ENCODE results near the gene PLPP4.

The PLPP4 gene

GRCh38 chr10:120479506-120479905, 22.5 kb downstream of the PLPP4 start (continued):
- no peak for TF ChIP-seq ZNF747 (tag by site-specific recombination; IDR thresholded peaks at IDR 0.05)
- TF ChIP-seq CTCF (tag by site-specific recombination; IDR thresholded peaks at IDR 0.05): no peak
- TF ChIP-seq BCL11B (tag by site-specific recombination; IDR thresholded peaks at IDR 0.05; ENCODE audit: low read depth): no peak

GRCh38 chr10:120480065-120480600, 23.1 kb downstream of the PLPP4 start:
- ChIA-PET CTCF (no interaction called here), POLR2A (no interaction called here)
- no peak for TF ChIP-seq BCL11B (tag by site-specific recombination; IDR thresholded peaks at IDR 0.05; ENCODE audit: low read depth)
- TF ChIP-seq ATF2 (tag by site-specific recombination; IDR thresholded peaks at IDR 0.05; ENCODE audit: low read depth): no peak
- TF ChIP-seq ZNF768 (tag by site-specific recombination; IDR thresholded peaks at IDR 0.05): no peak
- no peak for TF ChIP-seq ELK4 (IDR thresholded peaks at IDR 0.05; ENCODE audit: borderline replicate concordance, low read depth, low read length)
- no peak for TF ChIP-seq ZNF394 (tag by site-specific recombination; IDR thresholded peaks at IDR 0.05; ENCODE audit: borderline replicate concordance)
- no peak for TF ChIP-seq ZNF341 (tag by site-specific recombination; IDR thresholded peaks at IDR 0.05; ENCODE audit: low read depth)
- no peak for TF ChIP-seq ZNF561 (tag by site-specific recombination; IDR thresholded peaks at IDR 0.05; ENCODE audit: borderline replicate concordance)
- no peak for TF ChIP-seq ZBTB7A (tag by site-specific recombination; IDR thresholded peaks at IDR 0.05; ENCODE audit: low read depth)
- TF ChIP-seq KLF8 (tag by site-specific recombination; IDR thresholded peaks at IDR 0.05): no peak
- TF ChIP-seq ZNF37A (tag by site-specific recombination; IDR thresholded peaks at IDR 0.05): no peak
- TF ChIP-seq ZNF473 (tag by site-specific recombination; IDR thresholded peaks at IDR 0.05): no peak
- no peak for TF ChIP-seq ZNF548 (tag by site-specific recombination; IDR thresholded peaks at IDR 0.05)
- no peak for TF ChIP-seq ZNF600 (tag by site-specific recombination; IDR thresholded peaks at IDR 0.05)
- TF ChIP-seq ZSCAN4 (tag by site-specific recombination; IDR thresholded peaks at IDR 0.05): no peak
- no peak for TF ChIP-seq PATZ1 (tag by site-specific recombination; IDR thresholded peaks at IDR 0.05)
- TF ChIP-seq MEIS1 (CRISPR knock-in tag; IDR thresholded peaks at IDR 0.05; ENCODE audit: borderline replicate concordance): no peak
- no peaks in the 10 kb centered on the region for H3K9me3 ChIP-seq (ENCODE audit: control insufficient read depth, insufficient read depth, low read depth, low read length)
- no peaks in the 10 kb centered on the region for H3K4me1 ChIP-seq (ENCODE audit: control insufficient read depth, insufficient read depth, low read length)
- no peak overlapping the region for H3K4me3 ChIP-seq (ENCODE audit: low read depth, low read length)
- H3K27ac ChIP-seq (ENCODE audit: extremely low read depth, low read depth, low read length): no peak overlapping the region
- H3K36me3 ChIP-seq (ENCODE audit: control insufficient read depth in 2 of 2, insufficient read depth in 1 of 2, low read length in 2 of 2): no peaks in the 10 kb centered on the region

Data from HEK293 (cell line).